ENCODE data around the gene FHOD1.

The FHOD1 gene

DNA sequence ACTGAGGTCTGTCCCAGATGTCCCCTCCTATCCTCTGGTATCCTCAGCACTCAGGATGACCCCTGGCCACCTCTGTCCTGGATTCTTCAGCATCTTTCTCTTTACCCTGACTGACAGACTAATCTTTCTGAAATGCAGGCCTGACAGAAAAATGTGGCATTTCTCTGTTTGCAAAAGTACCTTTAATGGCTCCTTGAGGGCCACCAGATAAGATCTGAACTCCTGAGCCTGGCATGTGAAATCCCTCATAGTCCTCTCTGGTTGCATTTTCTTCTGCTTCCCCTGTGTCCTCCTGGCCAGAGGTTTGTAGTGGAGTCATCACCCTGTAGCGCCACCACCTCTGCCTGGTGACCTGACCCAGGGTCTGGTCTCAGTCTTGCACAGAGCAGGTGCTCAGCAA, 50.4 kb downstream of the FHOD1 start:
- TF ChIP-seq CTCF (IDR thresholded peaks at IDR 0.05; ENCODE audit: control insufficient read depth, extremely low read depth, insufficient read depth), result no peak
- no peak for DNase-seq (ENCODE audit: low read depth)
- H3K4me3 ChIP-seq (ENCODE audit: low read depth, low read length), result no peak overlapping the region

DNA sequence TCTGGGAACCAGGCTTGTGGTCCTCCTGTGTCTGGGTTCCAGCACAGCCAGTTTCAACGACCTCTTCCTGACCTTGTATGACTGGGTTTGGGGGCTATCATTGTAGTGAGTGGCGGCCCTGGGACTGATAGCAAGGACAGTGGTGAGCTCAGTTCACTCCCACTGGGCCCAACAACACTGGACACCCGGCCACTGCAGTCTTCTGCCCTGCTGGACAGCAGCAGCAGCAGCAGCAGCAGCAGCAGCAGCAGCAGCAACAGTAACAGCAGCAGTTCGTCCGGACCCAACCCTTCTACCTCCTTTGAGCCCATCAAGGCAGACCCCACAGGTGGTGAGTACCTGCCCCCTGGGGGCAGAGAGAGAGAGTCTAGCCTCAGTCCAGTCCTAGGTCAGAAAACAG, 51.6 kb downstream of the FHOD1 start:
- no peak for DNase-seq (ENCODE audit: low read depth)
- TF ChIP-seq CTCF (IDR thresholded peaks at IDR 0.05; ENCODE audit: control insufficient read depth, extremely low read depth, insufficient read depth), result no peak
- H3K4me3 ChIP-seq (ENCODE audit: low read depth, low read length), result no peak overlapping the region

- H3K4me3 ChIP-seq (ENCODE audit: low read depth, low read length), result no peak overlapping the region
- TF ChIP-seq CTCF (IDR thresholded peaks at IDR 0.05; ENCODE audit: control insufficient read depth, extremely low read depth, insufficient read depth), result no peak
- DNase-seq (ENCODE audit: low read depth), result no peak
These were observed 53.0 kb downstream of the FHOD1 start for GRCh38 chr16:67194260-67194659.

DNA sequence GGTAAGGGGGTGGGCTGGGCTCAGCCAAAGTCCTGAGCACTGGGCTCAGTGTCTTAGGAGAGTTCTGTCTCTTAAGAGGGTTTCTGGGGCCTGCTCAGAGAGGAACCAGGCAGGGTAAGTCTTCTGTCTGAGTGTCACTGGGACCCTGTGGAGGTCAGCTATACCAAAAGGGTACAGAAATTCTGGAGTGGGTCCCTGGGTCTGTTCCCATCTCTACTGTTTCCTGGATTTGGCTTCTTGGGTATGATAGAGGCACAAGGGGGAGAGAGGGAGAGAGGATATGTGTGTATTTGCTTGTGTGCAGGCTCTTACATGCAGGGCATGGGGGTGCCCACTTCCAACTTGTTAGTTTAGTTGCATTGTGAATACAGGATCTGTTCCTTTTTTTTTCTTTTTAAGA, 53.7 kb downstream of the FHOD1 start:
- H3K4me3 ChIP-seq (ENCODE audit: low read depth, low read length), result peak overlapping the region; percentile 95
- DNase-seq (ENCODE audit: low read depth), result no peak
- TF ChIP-seq CTCF (IDR thresholded peaks at IDR 0.05; ENCODE audit: control insufficient read depth, extremely low read depth, insufficient read depth), result no peak

- TF ChIP-seq CTCF (IDR thresholded peaks at IDR 0.05; ENCODE audit: control insufficient read depth, extremely low read depth, insufficient read depth), result no peak
- DNase-seq (ENCODE audit: low read depth), result no peak
These were observed 54.4 kb downstream of the FHOD1 start for GRCh38 chr16:67192781-67193361.

GRCh38 chr16:67191995-67192681, 55.1 kb downstream of the FHOD1 start, which contains the start of gene E2F4:
TSS of gene E2F4 (plus strand) at chr16:67192155. CDS start at chr16:67192228, 73 bp downstream.
- no peak for TF ChIP-seq CTCF (IDR thresholded peaks at IDR 0.05; ENCODE audit: control insufficient read depth, extremely low read depth, insufficient read depth)
- DNase-seq (ENCODE audit: low read depth), result peak; percentile 77
- H3K4me3 ChIP-seq (ENCODE audit: low read depth, low read length), result peak within 1 kb of the TSS; percentile 95

More at GRCh38 chr16:67192781-67193361, 54.4 kb downstream of the FHOD1 start:
- peak overlapping the region; percentile 95 for H3K4me3 ChIP-seq (ENCODE audit: low read depth, low read length)
